Omental fat pad (tissue), 4 donors: Measurements from ENCODE around the gene PRR15L. TPM values are rescaled to one million over a fixed set of nuclear protein-coding genes. Genes with fewer than 3 reads are reported as not detected.
"Not testable (repeated sequence)": the region's sequence is repeated elsewhere in the genome, so short reads cannot be mapped to it uniquely, and the experiment has no call there.

Source experiments
- ATAC-seq: fragments of 150-250 bp; one replicate; pipeline ENCODE4 v1.9.1; 2016; ENCODE audit warnings: mild to moderate bottlenecking, moderate library complexity; ENCODE audit not compliant: low FRiP score
- DNase-seq: peaks from one replicate; pipeline ENCODE4 v3.0.0-alpha.2; 2019; ENCODE audit warnings: low spot score
- total RNA-seq, 4 donors: library from RNA; depleted of rRNA; stranded (reverse); fragments of >200 nt; gene quantifications; one replicate each; pipeline ENCODE4 v1.1.0, GENCODE V29; 2016
- TF ChIP-seq, protein P1 (sequence below), 3 donors: fragments of 450-650 bp; IDR thresholded peaks; one replicate each; pipeline ENCODE4 v1.5.1; 2016 to 2017; ENCODE audit warnings: antibody characterized with exemption in 3 of 3, mild to moderate bottlenecking in 3 of 3, moderate library complexity in 2 of 3

Gene PRR15L
- total RNA-seq, 4 donors from 2014 or later, result 2.4 to 6.6 TPM; not detected in 2

DNA sequence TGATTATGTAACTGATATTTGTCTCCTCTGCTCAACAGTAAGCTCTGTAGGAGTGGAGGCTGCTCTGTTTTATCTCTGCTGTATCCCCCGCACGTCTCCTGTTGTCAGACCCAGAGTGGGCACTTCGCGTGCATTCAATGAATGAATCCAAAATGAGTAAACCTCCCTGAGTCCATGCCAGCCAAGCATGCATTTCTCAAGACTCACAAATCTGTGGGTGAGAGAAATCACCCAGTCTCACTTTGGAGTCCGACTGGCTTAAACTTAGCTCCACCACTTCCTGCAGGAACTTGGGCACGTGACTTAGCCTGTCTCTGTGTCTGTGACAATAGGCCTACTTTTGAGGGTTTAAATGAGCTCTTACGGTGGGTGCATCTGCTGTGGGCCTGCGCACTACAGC is 12.6 kb downstream of the PRR15L start:
- peak; percentile 64 for ATAC-seq

DNA sequence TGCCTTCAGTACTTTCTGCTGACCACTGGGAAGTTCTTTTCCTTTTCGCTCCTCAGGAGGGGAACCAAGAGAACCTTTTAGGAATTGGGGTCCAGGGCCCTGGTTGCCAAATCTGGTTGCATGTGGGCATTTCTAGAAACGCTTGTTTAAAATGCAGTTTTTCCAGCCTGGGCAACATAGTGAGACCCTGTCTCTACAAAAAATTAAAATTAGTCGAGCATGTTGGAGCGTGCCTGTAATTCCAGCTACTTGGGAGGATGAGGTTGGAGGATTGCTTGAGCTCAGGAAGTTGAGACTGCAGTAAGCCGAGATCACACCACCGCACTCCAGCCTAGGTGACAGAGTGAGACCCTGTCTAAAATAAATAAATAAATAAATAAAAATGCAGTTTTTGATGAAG is 15.1 kb downstream of the PRR15L start:
- TF ChIP-seq, protein P1, sequence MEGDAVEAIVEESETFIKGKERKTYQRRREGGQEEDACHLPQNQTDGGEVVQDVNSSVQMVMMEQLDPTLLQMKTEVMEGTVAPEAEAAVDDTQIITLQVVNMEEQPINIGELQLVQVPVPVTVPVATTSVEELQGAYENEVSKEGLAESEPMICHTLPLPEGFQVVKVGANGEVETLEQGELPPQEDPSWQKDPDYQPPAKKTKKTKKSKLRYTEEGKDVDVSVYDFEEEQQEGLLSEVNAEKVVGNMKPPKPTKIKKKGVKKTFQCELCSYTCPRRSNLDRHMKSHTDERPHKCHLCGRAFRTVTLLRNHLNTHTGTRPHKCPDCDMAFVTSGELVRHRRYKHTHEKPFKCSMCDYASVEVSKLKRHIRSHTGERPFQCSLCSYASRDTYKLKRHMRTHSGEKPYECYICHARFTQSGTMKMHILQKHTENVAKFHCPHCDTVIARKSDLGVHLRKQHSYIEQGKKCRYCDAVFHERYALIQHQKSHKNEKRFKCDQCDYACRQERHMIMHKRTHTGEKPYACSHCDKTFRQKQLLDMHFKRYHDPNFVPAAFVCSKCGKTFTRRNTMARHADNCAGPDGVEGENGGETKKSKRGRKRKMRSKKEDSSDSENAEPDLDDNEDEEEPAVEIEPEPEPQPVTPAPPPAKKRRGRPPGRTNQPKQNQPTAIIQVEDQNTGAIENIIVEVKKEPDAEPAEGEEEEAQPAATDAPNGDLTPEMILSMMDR (IDR thresholded peaks at IDR 0.05), result no peak
- DNase-seq, result no peak
- no peak for ATAC-seq

More for the DNA sequence above, 12.6 kb downstream of the PRR15L start:
- peak; percentile 45 for DNase-seq
- TF ChIP-seq, protein P1 (IDR thresholded peaks at IDR 0.05), result no peak

DNA sequence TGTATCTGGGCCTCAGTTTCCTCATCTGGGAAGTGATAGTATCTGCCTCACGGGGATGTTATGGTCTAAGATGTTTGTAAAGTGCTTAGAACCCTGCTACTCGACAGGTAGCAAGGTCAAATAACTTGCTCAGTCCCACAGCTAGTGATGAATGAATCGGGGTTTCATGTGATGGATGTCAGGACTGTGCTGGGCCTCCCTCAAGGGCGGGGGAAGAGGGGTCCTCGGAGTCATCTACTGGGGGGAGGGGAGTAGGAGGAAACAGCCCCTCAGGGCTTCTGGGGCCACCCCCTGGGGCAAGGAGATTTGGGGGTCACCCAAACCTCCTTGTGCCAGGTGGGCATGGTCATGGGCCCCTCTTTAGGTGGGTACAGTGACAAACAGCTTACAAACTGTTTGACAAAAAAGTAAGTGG is 15.6 kb downstream of the PRR15L start:
- TF ChIP-seq, protein P1 (IDR thresholded peaks at IDR 0.05), result no peak
- DNase-seq (no peak), ATAC-seq (no peak)

DNA sequence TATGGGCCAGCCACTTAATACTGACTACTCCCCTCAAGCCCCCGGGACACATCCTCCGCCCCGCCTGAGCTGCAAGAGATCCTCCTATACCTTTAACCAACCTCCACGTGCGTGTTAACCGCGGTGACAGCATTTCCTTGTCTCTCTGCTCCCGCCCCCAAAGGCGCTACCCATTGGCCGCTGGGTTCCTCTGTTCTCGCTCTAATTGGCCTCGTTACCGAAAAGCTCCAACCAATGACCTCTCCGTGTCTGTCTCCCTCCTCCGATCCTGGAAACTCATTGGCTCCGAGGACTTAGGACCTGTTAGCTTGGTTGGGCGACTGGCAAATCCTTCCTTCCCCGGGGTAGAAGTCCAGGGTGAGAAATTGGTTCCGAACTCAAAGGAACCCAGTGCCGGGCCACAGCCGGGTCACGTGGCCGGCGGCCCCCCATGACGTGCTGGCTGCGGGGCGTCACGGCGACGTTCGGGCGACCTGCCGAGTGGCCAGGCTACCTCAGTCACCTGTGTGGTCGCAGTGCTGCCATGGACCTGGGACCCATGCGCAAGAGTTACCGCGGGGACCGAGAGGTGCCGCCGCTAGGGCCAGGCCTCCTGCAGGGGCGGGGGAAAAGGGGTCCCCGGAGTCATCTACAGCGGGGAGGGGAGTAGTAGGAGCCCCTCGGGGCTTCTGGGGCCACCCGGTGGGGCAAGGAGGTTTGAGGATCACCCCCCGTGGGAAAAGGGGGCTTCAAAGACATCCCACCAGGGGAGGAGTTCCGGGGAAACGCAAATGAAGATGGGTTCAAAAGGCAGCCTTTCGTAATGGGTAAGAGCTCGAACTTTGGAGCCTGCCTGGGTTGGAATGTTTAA is 16.2 kb downstream of the PRR15L start, which contains the start of gene PNPO:
PNPO (plus strand) TSS at position 326 of the 850 bp plus-strand sequence; CDS start at position 431, 105 bp downstream.
- peak; percentile 87 for DNase-seq
- ATAC-seq, result peak; percentile 93
- TF ChIP-seq, protein P1 (IDR thresholded peaks at IDR 0.05), result no peak

DNA sequence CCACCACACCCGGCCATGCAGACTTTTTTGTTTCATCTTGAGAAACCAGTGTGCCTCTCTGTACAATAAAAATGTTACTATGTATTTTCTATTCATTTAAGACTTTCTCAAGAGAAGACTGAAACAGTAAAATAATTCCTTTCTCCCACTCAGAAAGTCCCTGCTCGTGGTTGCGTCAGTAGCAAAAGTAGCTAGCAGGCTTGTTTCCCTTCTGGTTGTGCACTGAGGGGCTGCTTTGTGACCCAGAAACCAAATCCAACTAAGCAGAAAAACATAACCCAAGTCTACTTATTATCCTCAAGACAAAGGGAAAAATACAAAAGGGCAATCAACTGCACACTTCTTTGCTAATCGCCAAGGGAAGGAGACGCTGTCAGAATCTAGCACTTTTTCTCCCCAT is 19.7 kb downstream of the PRR15L start:
- TF ChIP-seq, protein P1 (IDR thresholded peaks at IDR 0.05), result no peak
- DNase-seq (no peak), ATAC-seq (no peak)

DNA sequence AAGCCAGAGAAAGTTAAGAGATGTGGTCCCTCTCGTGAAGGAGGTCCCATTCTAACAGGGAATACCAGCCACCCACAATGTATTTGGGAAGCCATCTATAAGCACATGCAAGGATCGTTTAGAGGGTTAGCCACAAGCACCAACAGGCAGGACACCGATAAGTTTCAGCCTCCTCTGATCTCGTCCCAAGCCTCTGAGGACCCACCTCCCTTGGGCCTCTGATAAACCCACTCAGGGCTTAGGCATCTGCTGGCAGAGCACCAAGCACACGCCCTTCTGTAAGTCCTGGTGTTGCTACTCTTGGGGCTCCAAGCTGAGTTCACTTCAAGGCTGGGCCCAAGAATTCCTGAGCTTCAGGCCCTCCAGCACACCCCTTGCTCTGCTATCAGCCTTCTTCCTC is 21.7 kb downstream of the PRR15L start:
- DNase-seq (no peak), ATAC-seq (peak; percentile 54)
- TF ChIP-seq, protein P1 (IDR thresholded peaks at IDR 0.05), result no peak

DNA sequence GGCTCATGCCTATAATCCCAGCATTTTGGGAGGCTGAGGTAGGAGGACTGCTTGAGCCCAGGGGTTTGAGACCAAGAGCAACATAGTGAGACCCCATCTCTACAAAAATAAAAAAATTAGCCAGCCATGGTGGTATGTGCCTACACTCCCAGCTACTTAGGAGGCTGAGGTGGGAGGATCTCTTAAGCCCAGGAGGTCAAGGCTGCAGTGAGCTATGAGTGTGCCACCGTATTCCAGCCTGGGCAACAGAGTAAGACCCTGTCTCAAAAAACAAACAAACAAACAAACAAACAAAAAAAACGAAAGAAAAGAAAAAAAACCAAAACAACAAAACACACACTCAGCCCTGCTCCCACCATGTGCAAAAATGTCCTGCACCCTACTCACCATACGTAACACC is 22.2 kb downstream of the PRR15L start:
- ATAC-seq, DNase-seq: not testable (repeated sequence)
